ENCODE data around the gene FOXP2.
"Not testable (repeated sequence)": the region's sequence is repeated elsewhere in the genome, so short reads cannot be mapped to it uniquely, and the experiment has no call there.

The FOXP2 gene

GRCh38 chr7:114598946-114599345 is 184.3 kb downstream of the FOXP2 start:
- POLR2A ChIA-PET: no interaction called here
- no peak for TF ChIP-seq KLF10 (tag by site-specific recombination; IDR thresholded peaks at IDR 0.05)
- TF ChIP-seq ZNF324 (tag by site-specific recombination; IDR thresholded peaks at IDR 0.05): no peak
- TF ChIP-seq KLF8 (tag by site-specific recombination; IDR thresholded peaks at IDR 0.05): no peak
- TF ChIP-seq PRDM6 (tag by site-specific recombination; IDR thresholded peaks at IDR 0.05): no peak
- no peak for TF ChIP-seq ZNF777 (tag by site-specific recombination; IDR thresholded peaks at IDR 0.05; ENCODE audit: borderline replicate concordance)
- no peak for TF ChIP-seq ZNF530 (tag by site-specific recombination; IDR thresholded peaks at IDR 0.05; ENCODE audit: low read depth)
- TF ChIP-seq ZNF24 (tag by site-specific recombination; IDR thresholded peaks at IDR 0.05): no peak
- TF ChIP-seq, protein P1, sequence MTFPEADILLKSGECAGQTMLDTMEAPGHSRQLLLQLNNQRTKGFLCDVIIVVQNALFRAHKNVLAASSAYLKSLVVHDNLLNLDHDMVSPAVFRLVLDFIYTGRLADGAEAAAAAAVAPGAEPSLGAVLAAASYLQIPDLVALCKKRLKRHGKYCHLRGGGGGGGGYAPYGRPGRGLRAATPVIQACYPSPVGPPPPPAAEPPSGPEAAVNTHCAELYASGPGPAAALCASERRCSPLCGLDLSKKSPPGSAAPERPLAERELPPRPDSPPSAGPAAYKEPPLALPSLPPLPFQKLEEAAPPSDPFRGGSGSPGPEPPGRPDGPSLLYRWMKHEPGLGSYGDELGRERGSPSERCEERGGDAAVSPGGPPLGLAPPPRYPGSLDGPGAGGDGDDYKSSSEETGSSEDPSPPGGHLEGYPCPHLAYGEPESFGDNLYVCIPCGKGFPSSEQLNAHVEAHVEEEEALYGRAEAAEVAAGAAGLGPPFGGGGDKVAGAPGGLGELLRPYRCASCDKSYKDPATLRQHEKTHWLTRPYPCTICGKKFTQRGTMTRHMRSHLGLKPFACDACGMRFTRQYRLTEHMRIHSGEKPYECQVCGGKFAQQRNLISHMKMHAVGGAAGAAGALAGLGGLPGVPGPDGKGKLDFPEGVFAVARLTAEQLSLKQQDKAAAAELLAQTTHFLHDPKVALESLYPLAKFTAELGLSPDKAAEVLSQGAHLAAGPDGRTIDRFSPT (tag by site-specific recombination; IDR thresholded peaks at IDR 0.05): no peak
- no peak for TF ChIP-seq KLF16 (tag by site-specific recombination; IDR thresholded peaks at IDR 0.05)
- TF ChIP-seq ZNF292 (tag by site-specific recombination; IDR thresholded peaks at IDR 0.05; ENCODE audit: borderline replicate concordance, low read depth): no peak
- no peak for TF ChIP-seq SP3 (tag by site-specific recombination; IDR thresholded peaks at IDR 0.05)
- TF ChIP-seq ZNF707 (tag by site-specific recombination; IDR thresholded peaks at IDR 0.05): no peak
- no peak for TF ChIP-seq ZNF571 (tag by site-specific recombination; IDR thresholded peaks at IDR 0.05)
- no peak for TF ChIP-seq ZNF416 (tag by site-specific recombination; IDR thresholded peaks at IDR 0.05)
- TF ChIP-seq ZNF654 (tag by site-specific recombination; IDR thresholded peaks at IDR 0.05; ENCODE audit: low read depth): no peak

GRCh38 chr7:114606100-114606499 is 191.5 kb downstream of the FOXP2 start:
- H3K36me3 ChIP-seq (ENCODE audit: control insufficient read depth in 2 of 2, insufficient read depth in 1 of 2, low read length in 2 of 2): no peaks in the 10 kb centered on the region
- POLR2A ChIA-PET: no interaction called here
- CTCF ChIA-PET: no interaction called here
- H3K4me3 ChIP-seq (ENCODE audit: low read depth, low read length): no peak overlapping the region
- H3K4me1 ChIP-seq (ENCODE audit: control insufficient read depth, insufficient read depth, low read length): no peaks in the 10 kb centered on the region
- H3K9me3 ChIP-seq (ENCODE audit: control insufficient read depth, insufficient read depth, low read depth, low read length): no peaks in the 10 kb centered on the region
- H3K27ac ChIP-seq (ENCODE audit: extremely low read depth, low read depth, low read length): no peak overlapping the region
- TF ChIP-seq MEIS1 (CRISPR knock-in tag; IDR thresholded peaks at IDR 0.05; ENCODE audit: borderline replicate concordance) (no peak), ZNF623 (tag by site-specific recombination; IDR thresholded peaks at IDR 0.05) (no peak), ZNF350 (tag by site-specific recombination; IDR thresholded peaks at IDR 0.05) (no peak), ZNF624 (tag by site-specific recombination; IDR thresholded peaks at IDR 0.05) (no peak), ZNF843 (tag by site-specific recombination; IDR thresholded peaks at IDR 0.05) (no peak), ZNF548 (tag by site-specific recombination; IDR thresholded peaks at IDR 0.05) (no peak), AEBP2 (tag by site-specific recombination; IDR thresholded peaks at IDR 0.05; ENCODE audit: borderline replicate concordance) (no peak), ZNF48 (tag by site-specific recombination; IDR thresholded peaks at IDR 0.05) (no peak), ZNF777 (tag by site-specific recombination; IDR thresholded peaks at IDR 0.05; ENCODE audit: borderline replicate concordance) (no peak), PRDM6 (tag by site-specific recombination; IDR thresholded peaks at IDR 0.05) (no peak), ZFP37 (tag by site-specific recombination; IDR thresholded peaks at IDR 0.05) (no peak), ZNF324 (tag by site-specific recombination; IDR thresholded peaks at IDR 0.05) (no peak)
- TF ChIP-seq, protein P2, sequence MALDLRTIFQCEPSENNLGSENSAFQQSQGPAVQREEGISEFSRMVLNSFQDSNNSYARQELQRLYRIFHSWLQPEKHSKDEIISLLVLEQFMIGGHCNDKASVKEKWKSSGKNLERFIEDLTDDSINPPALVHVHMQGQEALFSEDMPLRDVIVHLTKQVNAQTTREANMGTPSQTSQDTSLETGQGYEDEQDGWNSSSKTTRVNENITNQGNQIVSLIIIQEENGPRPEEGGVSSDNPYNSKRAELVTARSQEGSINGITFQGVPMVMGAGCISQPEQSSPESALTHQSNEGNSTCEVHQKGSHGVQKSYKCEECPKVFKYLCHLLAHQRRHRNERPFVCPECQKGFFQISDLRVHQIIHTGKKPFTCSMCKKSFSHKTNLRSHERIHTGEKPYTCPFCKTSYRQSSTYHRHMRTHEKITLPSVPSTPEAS (tag by site-specific recombination; IDR thresholded peaks at IDR 0.05): no peak

More at GRCh38 chr7:114598946-114599345, 184.3 kb downstream of the FOXP2 start:
- Histone ChIP-seq H3K4me3 (ENCODE audit: low read depth, low read length) (no peak overlapping the region), H3K4me1 (ENCODE audit: control insufficient read depth, insufficient read depth, low read length) (no peaks in the 10 kb centered on the region), H3K36me3 (ENCODE audit: control insufficient read depth in 2 of 2, insufficient read depth in 1 of 2, low read length in 2 of 2) (no peaks in the 10 kb centered on the region), H3K27ac (ENCODE audit: extremely low read depth, low read depth, low read length) (no peak overlapping the region), H3K9me3 (ENCODE audit: control insufficient read depth, insufficient read depth, low read depth, low read length) (no peaks in the 10 kb centered on the region)
- CTCF ChIA-PET: no interaction called here

GRCh38 chr7:114608822-114609221 is 194.2 kb downstream of the FOXP2 start:
- H3K36me3 ChIP-seq (ENCODE audit: control insufficient read depth in 2 of 2, insufficient read depth in 1 of 2, low read length in 2 of 2); H3K4me1 ChIP-seq (ENCODE audit: control insufficient read depth, insufficient read depth, low read length); H3K9me3 ChIP-seq (ENCODE audit: control insufficient read depth, insufficient read depth, low read depth, low read length); H3K27ac ChIP-seq (ENCODE audit: extremely low read depth, low read depth, low read length); POLR2A ChIA-PET; H3K4me3 ChIP-seq (ENCODE audit: low read depth, low read length); CTCF ChIA-PET: not testable (repeated sequence)

Measured in HEK293 (cell line).